ENCODE measurements around the gene CLEC4F.

The CLEC4F gene, protein sequence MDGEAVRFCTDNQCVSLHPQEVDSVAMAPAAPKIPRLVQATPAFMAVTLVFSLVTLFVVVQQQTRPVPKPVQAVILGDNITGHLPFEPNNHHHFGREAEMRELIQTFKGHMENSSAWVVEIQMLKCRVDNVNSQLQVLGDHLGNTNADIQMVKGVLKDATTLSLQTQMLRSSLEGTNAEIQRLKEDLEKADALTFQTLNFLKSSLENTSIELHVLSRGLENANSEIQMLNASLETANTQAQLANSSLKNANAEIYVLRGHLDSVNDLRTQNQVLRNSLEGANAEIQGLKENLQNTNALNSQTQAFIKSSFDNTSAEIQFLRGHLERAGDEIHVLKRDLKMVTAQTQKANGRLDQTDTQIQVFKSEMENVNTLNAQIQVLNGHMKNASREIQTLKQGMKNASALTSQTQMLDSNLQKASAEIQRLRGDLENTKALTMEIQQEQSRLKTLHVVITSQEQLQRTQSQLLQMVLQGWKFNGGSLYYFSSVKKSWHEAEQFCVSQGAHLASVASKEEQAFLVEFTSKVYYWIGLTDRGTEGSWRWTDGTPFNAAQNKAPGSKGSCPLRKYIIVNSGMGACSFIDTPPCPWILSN

DNA sequence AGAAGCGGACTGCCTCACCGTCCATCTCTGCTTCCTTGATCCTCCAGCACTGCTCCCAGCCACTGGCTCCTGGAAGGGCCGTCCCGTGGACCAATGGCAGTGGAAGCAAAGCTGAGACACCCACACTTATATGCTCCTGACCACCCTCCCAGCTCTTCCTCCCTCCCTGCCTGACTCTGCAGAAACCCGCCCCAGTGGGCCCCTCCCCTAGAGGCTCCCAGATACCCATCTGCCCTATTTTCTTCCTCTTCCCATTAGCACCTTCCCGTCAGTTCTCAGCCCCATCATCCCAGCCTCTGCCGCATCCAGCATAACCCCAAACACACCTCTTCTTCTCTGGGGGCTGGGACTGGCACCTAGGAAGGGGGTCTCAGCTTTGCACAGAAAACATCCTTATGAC is at the start of gene CLEC4F:
Gene CLEC4F, minus strand, starts transcription at position 101 of the 400 bp plus-strand sequence. Its CDS starts 76 bp downstream, at position 25.
- no peak for DNase-seq

DNA sequence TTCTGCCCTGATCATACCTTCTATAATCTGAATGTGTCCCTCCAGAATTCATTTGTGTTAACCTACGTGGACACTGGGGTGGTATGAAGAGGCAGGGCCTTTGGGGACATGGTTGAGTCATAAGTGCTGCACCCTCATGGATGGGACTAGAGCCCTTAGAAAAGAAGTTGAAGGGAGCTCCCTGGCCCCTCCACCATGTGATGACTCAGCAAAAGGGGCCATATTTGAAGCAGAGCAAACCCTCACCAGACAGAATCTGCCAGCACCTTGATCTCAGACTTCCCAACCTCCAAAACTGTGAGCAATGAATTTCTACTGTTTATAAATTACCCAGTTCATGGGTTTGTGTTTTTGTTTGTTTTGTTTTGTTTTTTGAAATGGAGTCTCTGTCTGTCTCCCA is 48.6 kb upstream of the CLEC4F start:
- DNase-seq, result no peak

DNA sequence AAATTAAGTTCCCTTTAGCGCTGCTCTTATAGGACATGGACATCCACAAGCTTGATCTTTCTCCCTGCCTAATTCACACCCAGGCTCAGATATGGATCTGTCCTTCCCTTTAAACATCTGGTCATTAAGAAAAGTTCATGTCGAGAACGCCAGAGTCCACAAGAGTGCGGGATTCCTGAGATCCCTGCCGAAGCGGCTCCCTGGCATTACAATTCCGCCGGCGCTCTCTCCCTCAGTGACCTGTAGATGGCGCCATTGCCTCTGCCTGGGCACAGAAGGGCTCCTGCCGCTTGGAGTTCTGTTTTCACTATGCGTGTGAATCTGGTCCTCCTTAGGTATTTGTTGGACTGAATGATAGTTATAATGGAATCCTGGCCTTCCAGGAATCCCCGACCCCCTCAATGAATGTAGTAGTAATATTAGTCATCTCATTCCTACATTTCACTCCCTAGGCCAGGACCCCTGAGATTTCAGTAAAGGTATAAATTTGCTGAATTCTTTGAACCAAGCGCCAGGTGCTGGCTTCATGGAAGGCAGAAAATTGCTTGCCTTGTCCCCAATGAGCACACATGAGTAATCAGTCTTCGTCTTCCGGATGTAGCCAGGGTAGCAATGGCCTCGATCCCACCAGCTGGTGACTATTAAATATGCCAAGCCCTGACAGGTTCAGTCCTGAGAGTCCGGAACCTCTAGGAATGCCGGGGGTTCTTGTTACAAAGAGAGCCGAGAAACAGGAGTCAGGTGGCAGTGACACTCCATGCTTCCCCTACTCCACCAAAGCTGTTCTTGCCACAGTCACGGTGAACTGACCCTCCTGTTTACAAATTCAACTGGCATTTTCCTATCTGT is 41.6 kb upstream of the CLEC4F start:
- peak; percentile 72 for DNase-seq

DNA sequence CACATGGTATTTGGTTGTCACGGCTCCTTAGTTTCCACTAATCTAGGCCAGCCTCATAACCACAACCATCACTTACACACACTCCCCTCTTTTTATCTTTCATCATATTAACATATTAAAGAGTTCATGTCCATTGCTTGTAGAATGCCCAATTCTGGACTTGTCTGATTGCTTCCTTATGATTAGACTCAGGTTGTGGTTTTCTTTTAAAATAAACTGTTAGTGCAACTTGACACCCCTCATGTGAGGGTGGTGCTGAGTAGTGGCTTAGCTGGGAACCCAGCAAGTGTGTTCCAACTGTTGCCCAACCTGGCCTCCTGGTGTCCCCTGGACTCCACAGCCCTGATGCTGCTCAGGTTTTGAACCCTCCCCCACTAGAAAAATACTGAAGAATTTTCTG is 35.3 kb upstream of the CLEC4F start:
- DNase-seq, result no peak

DNA sequence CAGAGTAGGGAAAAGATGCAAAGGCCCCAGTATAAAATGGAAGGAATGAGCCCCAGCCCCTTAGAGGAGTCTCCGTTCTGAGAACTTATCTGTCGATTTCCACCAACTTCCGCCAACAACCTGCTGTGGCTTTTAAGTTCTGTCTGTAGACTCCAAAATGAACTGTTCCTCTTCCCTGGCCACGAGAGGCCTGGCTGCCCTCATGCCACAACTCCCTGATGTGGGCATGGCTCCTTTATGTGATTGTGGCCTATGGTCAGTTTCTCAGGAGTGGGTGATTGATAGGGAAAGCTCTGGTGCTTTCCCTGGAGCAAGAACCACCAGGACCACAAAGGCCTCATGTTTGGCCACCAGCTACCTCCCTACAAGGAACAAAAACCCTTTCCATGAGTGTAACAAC is 34.0 kb upstream of the CLEC4F start:
- no peak for DNase-seq

DNA sequence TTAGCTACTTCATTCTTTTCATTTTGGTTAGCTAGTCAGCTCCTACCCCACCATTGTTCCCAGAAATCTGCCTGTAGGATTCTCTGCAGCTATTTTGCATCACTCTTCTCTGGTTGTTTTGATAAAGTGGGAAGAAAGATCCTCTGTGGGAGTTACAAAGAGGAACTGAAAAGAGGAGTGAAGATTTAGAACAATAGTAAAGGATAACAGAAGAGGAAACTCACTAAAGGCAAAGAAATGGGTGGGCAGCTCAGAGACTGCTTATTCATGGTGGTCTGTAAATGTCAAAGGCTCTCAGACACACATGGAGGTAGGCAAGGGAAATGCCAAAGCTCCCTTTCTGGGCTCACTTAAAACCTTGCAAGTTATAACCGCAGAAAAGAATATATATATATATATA is 32.4 kb upstream of the CLEC4F start:
- DNase-seq, result no peak

DNA sequence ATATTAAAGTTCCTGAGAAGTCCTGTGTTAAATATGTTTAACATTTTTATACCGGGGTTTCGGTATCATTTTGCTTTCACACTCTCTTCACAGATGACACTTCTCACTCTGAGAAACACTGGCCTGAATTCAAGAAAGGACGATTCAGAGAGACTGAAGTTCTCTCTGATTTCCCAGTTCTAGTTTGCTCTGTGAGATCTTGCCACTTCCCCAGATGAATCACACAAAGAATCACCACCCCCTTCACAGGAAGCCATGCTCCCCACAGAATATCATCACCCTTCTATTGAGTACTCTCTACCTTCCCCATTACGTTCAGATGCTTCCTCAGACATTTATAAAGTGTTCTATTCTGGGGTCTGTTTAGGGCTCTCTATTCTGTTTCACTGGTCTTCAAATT is 31.3 kb upstream of the CLEC4F start:
- DNase-seq, result no peak

DNA sequence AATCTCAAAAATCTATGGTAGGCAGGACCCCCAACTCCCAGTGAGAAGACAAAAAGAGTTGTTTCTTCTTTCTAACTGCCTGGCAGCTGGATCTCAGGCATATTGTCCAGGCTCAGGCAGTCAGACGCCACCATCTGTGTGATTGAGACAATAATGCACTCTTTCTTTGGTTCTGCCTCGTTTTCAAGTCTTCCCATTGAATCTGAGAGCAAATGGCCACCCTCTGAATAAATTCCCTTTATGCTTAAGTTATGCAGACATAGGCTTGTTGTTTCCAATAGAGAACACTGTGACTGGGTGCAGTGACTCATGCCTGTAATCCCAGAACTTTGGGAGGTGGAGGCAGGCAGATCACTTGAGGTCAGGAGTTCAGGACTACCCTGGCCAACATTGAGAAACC is 30.5 kb upstream of the CLEC4F start:
- DNase-seq, result no peak

DNA sequence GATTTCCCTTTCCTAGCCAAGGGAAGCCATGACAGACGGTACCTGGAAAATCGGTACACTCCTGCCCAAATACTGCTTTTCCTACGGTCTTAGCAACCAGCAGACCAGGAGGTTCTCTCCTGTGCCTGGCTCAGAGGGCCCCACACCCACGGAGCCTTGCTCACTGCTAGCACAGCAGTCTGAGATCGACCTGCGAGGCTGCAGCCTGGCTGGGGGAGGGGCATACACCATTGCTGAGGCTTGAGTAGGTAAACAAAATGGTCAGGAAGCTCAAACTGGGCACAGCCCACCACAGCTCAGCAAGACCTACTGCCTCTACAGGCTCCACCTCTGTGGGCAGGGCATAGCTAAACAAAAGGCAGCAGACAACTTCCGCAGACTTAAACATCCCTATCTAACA is 22.0 kb upstream of the CLEC4F start:
- no peak for DNase-seq

DNA sequence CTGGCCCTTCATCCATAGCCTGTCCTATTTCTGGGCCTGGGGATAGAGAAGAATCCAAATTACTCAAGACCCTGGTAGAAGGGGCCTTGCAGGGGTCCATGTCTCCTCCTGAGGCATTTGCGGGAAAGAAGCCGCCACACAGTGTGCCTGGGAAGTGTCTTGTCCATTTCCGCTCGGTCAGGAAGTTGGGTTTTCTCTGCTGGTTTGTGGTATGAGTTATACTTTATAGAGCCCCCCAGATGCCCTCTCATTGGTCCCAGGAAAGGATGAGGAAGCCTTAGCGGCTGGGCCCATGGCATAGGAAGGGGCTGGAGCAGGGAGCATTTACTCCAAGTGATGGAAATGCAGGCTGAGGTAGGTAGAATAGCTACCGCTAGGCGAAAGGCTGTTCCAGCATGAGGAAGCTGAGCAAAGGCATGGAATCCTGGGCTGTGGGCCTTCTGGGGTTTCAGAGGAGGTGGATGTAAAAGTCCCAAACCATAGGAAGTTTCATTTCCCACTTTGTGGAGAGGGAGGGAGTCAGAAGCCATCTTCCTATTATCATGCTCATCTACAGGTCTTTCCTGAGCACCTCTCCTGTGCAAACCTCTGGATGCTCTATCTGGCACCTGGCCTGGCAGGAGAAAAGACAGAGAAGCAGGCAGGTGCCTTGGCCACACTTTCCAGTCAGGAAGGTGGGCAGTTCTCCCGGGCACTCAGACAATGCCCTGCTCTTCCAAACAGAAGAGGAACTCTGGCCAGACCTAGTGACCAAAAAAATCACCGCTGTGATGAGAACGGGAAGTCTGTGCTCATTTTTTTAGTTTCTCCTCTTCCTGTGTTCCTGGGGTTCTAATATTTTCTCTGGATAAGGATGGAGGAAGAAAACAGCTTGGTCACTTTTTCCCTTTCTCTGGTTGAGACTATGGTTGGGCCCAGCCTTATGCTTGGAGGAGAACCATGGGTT is 17.9 kb upstream of the CLEC4F start:
- no peak for DNase-seq

DNA sequence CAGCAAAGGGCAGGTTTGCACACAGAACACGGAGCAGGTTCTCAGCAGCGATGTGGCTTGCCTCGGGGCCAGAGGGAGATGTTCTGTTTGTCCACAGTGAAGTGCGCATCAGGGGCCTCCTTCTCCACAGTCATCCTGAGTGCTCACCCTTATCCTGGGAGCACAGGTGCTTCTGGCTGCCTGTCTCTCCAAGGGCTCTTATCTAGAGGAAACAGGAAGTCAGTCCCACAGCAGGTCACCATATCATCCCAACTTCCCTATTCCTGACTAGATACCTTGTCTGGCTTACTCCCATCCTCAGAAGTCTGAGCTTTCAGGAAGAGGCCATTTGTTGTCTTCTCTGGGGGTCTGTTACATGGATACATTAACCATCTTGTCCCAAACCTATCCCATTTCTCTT is 15.2 kb upstream of the CLEC4F start, which contains the start of gene CD207:
Gene CD207, minus strand, starts transcription at position 174 of the 400 bp plus-strand sequence. Its CDS starts 40 bp downstream, at position 134.
- DNase-seq, result no peak

DNA sequence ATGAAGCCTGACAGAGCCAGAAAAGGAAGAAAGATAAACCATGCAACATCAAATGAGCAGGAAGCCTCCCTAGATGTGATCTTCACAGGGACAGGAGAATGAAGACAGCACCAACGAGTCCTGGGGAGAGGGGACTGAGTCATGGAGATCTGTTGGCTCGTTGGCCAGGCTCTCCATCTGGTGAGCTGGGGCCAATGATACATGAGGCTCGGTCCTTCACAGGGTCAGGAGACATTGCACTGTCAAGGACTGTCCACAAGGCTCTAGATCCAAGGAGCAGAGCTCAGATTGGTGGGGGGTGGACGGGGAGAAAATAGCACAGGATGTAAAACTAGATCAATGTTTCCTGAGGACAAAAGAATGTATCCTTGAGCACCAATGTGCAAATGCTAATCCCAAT is 14.5 kb upstream of the CLEC4F start:
- no peak for DNase-seq

DNA sequence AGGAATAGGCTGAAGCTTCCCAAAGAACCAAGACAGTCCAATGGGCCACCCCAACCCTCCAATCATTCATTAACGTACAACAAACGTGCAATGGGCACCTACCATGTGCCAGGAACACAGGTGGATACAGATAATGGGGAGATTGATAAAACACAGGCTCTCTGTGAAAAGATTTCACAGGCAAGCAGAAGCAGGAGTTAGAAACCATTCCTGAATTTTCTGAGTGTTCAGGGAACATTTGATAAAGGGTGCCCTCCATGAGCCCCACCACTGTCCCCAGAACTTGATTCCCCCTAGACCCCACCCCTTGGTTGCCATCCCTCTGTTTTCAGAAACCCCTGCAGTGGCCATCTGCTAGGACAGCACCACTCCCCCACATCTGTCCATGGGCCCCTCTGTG is 13.7 kb upstream of the CLEC4F start:
- DNase-seq, result no peak

DNA sequence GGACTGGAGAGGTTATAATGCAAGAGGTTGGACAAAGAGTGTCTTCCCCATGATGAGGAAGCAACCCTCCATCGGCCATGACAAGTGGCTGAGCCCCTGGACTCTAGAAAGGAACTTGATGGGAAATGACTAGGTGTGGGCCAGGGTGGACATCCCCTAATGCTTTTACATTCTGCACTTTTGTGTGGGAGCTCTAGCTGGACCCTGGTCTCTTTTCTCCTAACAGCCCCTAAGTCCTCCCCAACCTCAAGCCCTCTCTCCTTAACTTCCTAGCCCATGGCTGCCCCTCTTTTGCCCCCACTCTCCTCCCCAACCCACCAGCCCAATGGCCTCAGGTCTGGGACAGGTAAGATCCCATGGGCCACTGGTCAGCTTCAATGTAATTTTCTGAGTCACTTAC is 12.8 kb upstream of the CLEC4F start:
- DNase-seq, result no peak

DNA sequence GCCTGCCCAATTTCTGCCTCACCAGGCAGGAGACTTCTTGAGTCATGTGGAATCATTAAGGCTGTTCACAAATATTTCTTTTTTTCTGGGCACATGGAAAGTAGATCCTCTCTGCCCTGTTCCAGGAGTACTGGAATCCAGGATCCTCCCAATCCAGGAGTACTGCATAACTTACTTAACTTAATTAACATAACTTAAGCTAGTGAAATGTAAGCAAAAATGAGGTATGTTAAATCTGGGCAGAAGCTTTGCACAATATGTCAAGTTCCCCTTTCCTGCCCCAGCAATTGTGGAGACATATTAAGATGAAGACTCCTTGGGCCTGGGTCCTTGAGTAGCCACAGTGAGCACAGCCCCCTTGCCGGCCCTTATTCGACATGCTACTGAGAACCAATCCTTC is 12.0 kb upstream of the CLEC4F start:
- no peak for DNase-seq

DNA sequence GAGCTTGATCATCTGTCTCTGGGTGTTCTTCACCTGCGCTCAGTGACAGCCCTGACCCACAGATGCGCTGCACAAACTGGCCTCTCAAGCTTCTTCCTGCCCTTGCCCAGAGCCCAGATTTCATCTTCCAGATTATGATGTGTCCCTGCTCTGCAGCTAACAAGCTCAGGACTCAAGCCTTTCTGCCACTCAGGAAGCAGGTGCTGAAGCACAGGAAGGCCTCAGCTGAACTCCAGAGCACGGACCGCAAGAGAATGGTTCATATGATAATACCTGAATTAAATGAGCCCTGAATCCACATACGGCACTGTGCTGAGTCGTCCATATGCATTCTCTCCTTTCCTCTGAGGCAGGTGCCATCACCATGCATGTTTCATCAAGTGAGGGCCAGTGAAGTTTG is 11.5 kb upstream of the CLEC4F start:
- DNase-seq, result no peak

DNA sequence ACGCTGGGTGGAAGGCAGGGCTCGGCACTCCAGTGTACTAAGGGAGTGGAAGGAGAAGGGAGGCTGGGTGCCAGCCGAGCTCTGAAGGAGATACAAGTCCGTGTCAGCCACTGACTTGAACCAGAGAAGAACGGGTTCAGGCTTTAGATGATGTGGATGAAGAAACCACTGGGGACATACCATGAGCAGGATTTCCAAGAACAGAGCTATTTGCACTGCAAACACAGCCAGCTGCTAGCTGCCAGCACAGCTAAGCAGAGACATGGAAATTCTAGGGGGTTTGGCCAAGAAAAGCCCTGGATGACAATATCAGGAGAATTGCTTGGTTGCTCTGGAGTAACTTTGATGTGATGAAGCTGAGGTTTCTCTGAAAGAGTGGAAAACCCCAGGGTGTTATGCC is 10.0 kb upstream of the CLEC4F start:
- no peak for DNase-seq

DNA sequence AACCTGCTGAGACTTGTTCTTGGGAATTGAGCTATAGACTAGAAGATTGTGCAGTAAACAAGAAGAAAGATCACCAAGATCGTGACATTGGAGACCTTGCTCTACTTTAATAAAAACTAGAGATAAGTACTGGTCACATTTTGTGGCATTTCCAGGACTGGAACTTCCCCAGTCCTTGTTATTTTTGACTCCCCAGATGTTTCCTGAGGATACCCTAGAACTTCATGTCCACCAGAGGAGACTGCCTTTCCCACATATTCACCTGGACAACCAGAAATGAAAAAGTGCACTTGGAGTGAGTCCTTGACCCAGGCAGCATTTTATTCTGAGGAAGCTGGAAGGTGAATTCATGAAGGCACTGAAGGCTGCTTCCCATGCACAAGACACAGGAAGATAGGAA is 9.5 kb upstream of the CLEC4F start:
- no peak for DNase-seq

DNA sequence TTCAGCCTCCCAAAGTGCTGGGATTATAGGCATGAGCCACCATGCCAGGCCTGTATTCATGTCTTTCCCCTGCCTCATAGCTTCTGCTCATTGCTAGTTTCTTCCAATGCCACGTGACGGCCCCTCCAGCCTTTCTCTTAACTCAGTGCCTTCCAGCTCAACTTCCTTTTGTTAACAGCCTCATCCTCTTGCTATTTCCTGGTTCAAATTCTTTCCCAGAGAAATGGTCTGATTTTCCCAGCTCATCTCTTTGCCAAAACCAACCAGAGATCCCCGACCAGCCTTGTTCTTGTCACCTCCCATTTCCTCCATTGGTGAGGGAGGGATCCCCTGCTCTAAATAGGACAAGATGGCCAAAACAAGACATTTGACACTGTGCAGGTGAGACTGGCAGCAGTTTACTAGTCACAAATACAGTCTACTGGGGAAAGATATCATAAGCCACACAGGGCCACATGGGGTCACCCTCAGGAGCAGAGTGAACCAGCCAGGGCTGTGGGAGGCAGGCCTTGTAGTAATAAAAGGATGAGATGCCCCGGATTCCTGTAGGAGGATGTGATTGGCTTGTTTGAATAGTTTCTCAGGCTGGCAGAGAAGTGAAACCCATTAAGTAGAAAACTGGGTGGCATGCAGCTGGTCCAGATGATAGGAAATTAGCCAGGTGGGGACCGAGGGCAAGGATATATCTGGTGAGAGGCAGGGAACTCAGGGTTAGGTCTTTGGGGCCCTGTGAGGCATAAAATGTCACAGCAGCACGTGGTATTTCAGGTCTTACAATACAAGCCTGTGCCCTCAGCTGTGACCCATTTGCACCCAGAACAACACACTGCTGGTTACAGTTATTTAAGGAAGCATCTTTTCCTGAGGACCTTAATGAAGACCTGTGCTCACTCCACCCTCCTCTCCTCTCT is 8.8 kb upstream of the CLEC4F start:
- no peak for DNase-seq

DNA sequence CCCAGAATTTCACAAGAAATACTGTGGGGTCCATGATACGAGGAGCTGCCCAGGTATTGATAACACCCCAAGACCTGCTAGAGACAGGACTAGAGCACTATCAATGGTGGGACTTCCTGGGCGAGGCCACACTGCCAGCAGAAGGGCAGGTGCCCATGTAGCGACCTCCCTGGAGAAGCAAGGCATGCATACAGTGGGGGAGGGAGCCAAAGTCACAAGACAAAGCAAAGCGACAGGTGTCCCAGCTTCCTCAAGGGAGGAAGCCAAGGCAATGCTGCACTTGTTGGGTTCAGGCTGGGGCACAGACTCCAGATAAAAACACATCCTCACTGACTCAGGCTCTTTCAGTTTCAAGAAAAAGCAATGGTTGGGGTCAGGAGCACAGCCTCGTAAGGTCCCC is 7.7 kb upstream of the CLEC4F start:
- no peak for DNase-seq

DNA sequence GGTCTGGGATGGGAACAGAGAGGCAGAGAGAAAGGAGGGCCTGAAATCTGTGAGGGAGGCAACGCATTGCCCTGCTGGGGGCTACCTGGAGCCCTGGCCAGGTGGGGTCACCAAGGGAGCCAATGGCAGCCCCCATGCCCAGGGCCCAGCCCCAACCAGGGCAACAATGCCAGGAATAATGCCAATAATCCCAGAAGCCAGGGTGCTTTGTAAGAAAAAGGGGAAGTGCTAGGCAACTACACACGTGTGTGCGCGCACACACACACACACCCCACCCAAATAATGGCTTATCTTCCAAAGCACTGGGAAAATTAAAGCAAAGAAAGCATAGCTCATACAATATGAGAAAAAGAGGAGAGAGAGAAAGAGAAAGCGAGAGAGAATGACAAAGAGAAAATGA is 7.0 kb upstream of the CLEC4F start:
- no peak for DNase-seq
